CD4-positive, alpha-beta T cell treated with Interleukin-2 at 100 ng/mL for 4 hours (primary cell): ENCODE results near the gene TPO.
"Not testable (repeated sequence)": the region's sequence is repeated elsewhere in the genome, so short reads cannot be mapped to it uniquely, and the experiment has no call there.

Source experiments
- DNase-seq: peaks from one replicate; pipeline ENCODE4 v3.0.0-alpha.2; 2020; ENCODE audit warnings: low spot score

Gene TPO

DNA sequence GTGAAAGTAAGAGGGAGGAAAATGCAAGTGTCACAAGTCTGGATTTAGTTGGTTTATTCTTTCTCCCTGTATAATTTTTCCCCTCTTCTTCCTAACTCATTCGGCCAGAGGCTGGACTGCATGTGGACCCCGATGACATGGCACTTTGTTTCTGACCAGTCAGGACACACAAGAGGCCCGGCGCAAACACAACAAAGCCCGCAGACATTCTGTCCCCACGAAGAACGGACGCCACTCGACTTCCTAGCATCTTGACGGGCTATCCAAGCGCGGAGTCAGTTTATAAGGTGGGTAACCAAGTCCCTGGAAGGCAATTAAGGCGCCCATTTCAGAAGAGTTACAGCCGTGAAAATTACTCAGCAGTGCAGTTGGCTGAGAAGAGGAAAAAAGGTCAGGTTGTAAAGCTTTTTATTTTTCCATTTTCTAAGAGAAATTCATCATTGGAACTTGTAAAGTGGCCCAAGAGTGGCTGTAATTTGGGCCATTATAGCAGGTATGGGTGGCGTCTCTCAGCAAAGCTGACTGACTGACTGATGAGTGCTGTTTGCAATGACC, at the start of gene TPO:
TPO (plus strand) TSS at position 308 of the 555 bp plus-strand sequence. CDS start 946 bp downstream, outside the sequence.
- no peak for DNase-seq

DNA sequence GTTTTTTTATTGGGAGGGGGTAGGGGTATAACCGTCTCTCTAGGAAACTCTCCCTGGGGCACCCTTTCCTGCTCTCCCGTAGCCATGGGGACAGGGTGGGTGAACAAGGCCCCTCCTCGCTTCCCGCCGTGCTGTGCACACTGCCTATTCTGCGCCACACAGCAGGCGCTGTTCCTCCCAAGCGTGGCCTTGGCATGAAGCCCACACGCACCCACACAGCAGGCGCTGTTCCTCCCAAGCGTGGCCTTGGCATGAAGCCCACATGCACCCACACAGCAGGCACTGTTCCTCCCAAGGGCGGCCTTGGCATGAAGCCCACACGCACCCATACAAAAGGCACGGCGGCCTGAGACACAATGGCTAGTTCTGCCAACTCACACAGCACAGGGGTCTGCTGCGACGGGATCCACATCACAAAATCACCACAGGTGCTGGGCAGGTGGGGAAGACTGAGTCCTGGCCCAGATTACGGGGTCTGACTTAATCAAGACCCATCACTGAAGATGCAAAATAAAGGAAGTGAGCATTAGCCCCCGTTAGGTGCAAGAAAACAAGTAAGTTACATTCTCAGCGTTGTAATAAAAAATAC, 46.6 kb upstream of the TPO start:
- no peak for DNase-seq

DNA sequence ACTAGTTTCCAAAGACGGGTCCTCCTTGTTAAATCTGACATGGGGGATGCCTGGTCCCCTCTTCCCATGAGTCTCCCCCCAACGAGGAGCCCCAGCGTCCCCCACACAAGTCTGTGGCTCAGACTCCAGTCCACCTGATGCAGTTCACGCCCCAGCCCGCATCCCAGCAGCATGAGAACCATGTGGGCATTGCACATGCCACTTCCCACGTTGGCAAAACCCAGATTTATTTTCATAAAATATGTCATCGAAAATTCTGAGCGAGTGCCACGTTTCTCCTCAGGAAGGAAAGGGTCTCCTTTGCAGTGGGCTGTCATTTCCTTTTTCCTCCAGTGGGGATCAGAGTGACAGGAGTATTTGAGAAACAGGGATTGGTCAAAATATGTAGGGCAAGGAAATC, 45.7 kb upstream of the TPO start:
- DNase-seq, result no peak

DNA sequence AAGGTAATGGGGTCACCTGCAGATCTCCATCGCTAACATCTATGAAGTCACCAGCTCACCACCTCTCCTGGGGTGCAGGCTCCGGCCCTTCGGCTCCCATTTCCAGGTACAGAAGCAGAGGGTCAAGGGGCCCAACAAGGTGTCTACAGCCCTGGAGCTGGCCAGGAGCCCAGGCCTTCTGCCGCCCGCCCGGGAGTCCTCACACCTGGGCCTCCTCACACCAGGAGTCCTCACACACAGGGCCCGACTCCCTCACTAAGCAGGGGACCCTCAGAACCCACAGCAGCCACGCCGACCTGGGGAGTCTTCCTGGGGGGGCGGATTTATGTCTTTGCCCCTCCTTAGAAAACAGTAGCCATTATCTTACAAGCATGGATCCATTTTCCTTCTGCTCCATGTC, 43.4 kb upstream of the TPO start:
- DNase-seq, result no peak

DNA sequence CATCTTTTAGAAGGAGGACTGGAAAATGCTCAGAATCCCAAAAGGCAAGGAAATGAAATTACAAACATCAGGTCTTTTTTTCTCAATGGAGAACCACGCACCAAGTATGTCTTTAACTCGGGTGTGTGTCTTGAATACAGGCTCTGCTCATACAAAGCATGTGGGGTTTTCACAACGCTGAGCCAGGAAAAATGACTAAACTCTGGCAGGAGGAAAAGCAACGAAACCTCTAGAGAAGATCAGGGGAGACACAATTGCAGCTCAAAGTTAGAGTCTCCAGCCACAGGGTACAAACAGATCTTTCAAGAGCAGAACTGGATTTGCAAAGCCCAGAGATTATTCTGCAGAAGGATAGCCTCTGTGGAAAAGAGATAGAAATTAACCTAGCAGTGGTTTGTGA, 42.8 kb upstream of the TPO start:
- DNase-seq, result no peak

DNA sequence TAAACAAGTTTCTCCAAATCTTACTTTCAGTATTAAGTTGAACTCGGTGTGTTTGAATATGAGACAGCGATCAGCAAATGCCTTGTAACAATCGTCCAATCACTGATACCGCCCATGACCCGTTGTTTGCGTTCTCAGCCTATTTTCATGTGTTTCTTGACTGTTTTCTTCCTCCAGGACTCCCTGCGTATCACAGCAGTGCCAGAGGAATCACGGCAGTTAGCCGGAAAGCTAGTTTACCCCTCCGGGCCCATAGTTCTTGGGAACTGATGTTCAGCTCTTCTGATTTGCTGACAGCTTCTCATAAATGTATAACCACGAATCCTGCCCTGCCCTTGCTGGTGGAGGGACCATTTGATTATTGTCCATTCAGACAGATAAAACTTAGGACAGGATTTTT, 42.2 kb upstream of the TPO start:
- DNase-seq, result no peak

DNA sequence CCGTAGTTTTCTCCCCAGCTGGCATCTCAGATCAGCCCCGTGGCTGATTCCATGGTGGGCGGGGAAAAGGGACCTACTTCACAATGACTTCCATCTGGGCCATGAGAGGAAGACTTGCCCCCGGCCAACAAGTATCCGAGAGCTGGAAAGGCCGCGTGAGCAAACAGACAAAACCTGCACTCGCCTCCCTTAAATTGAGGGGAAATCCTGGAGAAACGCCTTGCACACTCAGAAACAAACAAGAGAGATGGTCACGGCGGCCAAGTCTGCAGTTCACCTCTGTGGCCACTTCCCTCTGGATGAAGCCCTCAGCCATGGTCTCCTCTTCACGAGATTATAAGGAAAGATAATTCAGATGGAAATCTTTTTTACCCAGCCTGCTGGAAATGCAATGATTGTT, 39.4 kb upstream of the TPO start:
- no peak for DNase-seq

DNA sequence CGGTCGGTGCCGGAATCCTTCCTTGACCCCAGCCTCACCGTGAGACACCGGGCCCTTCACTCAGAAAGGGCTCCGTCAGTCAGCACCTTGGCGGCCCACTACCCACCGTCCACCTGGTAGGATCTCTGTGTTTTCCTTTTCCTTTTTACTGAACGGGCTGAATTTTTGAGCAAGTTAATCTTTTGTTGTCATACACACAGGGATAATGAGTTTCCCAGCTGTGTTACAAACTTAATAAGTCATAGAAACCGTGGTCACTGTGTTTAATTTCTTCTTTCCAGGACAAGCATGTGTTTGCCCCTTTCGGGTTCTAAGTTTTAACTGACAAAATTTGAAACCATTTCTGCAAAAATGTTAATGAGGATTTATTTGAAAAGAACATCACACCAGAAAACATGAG, 39.0 kb upstream of the TPO start:
- no peak for DNase-seq

DNA sequence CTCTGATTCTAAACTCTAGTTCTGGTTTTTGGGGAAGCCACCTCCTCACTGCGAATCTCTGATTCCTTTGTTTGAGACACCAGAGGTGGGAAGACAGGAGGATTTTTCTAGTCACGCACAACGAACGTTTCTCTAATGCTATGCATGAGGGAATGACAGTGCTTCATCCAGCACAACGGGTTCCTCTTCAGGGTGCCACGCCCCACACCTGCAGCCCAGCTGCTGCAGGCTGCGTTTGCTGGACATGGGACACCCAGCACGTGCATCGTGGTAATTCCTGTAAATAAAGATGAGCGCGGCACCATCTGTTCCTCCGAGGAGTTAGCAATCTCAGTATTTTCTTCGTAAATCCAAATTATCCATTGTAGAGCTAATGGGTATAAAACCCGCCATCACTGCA, 37.5 kb upstream of the TPO start:
- DNase-seq, result no peak

DNA sequence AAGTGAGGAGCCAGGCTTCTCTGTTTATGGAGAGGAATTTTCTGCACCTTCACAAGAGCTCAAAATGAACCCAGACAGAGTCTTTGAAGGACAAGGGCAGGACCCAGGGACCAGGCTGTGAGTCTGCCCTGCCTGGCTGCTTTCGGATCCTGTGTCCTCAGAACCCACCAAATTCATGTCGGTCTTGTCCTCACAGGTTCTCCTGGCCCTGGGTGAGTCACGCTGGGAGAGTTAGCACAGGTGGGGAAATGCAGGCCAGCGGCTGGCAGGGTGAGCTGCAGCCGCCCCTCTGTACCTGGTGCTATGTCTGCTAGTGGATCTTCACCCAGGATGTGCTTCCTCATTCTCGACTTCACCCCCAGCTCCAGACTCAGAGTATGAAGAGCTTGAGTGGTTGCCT, 35.8 kb upstream of the TPO start:
- DNase-seq, result no peak

DNA sequence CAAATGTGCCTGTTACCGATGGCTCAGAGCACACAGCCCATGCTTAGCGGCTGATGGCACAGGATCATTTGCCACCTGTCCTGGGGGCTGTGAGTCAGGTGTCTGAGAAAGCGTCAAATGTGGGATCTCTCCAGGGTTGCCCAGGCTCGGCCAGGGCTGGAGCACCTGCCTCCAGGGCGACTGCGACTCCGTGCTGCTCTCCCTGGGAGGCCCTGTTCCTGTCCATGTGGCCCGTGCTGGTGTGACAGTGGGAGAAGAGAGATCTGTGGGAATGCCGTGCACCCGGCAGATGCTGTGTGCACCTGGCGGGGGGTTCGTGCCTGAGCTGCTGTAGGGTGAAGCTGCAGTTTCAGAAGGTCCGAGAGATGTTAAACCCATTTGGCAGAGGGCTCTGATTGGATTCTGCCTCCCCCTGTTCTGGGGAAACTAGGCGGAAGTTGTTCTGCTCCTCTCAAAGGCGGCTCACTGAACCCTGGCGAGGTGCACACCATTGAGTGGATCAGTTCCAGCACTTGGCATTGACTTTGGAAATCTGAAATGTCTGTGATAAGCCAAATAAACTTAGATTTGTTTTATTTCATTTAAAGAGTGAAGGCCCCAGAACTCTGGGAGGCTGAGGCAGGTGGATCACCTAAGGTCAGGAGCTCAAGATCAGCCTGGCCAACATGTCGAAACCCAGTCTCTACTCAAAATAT, 34.7 kb upstream of the TPO start:
- DNase-seq, result no peak

DNA sequence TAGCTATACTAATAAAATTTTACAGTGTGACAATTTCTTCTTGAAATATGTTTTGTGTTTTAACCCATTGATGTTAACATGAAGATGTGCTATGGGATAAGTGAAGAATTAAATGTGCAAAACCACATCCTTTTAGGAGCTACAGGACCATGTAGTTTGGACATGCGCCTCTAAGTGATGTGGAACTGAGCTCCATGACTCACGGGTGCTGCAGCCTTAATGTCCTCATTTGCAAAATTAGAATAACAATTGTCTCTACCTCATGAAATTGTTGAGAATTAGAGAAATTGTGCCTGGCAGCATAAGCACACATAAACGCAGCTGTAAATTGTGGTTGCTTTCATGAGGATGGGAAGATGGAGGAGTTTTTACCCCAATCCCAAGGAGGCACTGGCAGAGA, 31.6 kb upstream of the TPO start:
- DNase-seq, result no peak

DNA sequence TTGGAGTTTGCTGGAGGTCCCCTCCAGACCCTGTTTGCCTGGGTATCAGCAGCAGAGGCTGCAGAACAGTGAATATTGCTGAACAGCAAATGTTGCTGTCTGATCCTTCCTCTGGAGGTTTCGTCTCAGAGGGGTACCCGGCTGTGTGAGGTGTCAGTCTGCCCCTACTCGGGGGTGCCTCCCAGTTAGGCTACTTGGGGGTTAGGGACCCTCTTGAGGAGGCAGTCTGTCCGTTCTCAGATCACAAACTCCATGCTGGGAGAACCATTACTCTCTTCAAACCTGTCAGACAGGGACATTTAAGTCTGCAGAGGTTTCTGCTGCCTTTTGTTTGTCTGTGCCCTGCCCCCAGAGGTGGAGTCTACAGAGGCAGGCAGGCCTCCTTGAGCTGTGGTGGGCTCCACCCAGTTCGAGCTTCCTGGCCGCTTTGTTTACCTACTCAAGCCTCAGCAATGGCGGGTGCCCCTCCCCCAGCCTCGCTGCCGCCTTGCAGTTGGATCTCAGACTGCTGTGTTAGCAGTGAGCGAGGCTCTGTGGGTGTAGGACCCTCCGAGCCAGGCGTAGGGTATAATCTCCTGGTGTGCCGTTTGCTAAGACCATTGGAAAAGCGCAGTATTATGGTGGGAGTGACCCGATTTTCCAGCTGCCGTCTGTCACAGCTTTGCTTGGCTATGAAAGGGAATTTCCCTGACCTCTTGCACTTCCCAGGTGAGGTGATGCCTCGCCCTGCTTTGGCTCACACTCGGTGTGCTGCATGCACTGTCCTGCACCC, 25.1 kb upstream of the TPO start:
- DNase-seq, result not testable (repeated sequence)

DNA sequence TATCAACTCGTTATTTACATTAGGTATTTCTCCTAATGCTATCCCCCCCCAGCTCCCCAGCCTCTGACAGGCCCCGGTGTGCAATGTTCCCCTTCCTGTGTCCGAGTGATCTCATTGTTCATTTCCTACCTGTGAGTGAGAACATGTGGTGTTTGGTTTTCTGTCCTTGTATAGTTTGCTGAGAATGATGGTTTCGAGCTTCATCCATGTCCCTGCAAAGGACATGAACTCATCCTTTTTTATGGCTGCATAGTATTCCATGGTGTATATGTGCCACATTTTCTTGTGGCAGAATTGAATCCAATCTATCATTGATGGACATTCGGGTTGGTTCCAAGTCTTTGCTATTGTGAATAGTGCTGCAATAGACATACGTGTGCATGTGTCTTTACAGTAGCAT, 23.1 kb upstream of the TPO start:
- not testable (repeated sequence) for DNase-seq

DNA sequence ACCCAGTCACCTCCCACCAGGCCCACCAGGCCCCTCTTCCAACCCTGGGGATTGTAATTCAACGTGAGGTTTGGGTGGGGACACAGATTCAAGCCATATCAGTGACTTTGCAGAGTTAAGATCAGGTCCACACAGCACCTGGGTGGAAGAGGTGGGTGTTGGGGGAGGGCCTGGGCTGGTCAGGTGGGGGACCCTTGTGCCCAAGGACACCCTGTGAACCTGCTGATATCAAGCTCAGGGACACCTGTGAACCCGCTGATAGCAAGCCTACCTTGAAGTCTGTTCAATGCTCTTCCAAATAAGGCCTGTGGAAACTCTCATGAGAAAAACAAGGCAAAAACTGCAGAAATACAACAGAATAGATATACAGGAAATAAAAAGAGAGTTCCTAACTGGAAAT, 19.9 kb upstream of the TPO start:
- DNase-seq, result no peak

DNA sequence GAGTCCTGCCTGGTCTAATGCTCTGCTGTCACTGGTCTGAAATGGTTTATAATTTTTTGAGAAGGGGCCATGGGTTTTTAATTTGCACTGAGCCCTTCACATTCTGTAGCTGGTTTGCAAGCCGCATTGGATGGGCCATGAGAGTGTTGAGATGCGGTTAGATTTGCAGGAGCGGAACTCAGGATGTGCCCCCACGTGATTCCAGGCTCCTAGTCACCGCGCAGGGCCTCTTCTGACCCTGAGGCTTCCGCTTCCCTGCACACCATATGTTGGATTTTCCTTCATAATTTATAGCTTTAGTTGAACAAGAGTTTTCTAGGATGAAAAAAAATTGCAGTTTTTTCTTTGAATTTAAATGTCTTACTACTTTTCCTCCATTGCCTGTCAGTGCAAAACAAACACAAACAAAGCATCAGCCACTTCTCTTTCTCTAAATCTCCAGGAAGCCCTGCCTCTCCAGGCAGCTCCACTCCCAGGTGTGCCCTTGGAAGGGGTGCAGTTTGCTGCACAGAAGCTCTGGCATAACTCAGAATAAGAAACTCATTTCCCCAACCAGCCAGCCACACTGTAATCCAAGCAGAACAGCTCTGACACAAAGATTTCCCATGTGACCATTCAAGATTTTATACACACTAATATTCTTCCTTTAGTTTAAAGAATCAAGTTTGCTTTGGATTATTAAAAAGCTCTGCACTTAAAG, 18.4 kb upstream of the TPO start:
- DNase-seq, result no peak

DNA sequence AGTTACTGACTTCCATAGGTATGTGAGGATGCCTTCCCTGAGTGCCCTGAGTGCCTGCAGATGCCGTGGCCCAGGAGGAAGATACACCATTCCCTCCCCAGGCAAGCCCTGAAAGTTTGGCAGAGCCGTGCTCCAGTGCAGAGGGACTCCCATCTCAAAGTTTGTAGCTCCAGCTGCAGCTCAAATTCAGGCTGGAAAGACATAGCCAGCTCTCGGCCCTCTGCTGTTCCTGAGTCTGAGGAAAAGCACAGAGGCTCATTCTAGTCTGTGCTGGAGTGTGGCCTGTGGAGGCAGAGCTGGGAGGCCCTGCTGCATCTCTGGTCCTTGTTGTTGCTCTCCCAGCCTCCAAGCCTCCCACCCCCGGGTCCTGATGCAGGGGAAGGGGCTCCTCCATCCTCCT, 15.9 kb upstream of the TPO start:
- no peak for DNase-seq

DNA sequence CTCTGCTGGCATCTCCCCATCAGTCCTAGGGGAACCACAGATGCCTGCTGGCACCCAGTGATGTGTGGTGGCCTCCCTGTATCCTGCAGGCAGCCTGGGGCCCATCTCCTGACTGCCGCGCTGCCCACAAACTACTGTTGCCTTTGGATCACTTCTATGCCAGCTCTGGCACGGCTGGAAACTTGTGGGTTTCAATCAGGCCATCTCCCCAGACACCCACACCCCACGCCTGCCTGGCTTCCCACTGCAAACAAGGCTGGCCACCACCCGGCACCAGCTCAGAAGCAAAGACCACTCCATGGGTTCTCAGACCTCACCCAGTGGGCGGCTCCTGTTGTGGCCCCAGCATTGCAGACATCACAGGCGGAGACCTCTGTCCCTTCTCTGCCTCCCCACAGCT, 15.1 kb upstream of the TPO start:
- DNase-seq, result no peak

DNA sequence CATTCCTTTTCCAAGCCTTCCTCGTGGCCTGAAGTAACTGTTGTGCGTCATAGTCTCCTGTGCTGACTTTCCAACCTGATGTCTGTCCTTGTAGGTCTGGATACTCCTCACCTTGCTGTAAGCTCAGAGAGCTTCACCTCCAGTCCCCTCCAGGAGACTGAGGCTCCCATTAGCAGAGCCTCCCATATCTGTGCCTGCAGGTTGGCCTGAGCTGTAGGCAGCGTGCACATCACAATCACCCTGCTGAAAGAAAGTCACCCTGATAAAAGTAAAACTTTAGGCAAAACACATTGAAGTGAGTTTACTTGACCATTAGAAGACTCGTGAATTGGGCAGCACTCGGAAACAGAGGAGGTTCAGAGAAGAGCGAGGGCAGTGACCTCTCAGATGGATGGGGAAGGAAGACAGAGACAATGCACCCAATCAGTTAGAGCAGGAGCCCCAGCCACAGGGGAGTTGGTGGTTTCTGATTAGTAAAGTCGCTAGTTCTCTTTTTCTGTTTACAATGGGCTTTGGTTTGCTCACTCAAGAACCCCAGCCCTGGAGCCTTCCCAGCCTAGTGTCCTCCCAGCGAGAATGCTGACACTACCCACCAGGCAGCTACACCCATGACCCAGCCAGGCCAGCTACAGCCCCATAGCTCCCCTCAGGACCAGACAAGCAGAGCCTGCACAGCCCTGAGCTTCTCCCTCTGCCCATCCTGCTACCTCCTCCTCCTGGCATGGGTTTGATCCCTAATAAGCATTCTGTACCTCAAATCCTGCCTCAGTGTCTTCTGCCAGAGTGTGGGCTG, 12.1 kb upstream of the TPO start:
- no peak for DNase-seq

DNA sequence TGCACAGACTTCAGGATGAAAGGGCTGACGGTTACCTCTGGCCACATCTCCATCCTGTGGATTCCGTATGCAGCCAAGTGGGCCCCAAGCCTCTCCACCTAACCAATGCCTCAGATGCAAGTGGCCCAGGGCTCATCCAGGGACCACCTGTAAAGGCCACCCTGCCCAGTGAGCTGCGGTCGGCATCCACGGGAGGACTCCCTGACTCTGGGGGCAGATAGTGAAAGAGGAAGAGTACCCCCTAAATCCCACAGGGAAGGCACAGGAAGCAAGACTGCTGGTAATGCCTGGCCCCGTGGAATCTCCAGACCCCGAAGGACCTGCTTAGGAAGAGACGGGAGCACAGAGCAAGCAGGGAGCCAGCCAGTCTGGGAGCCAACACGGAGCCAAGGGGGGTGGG, 11.2 kb upstream of the TPO start:
- DNase-seq, result no peak

DNA sequence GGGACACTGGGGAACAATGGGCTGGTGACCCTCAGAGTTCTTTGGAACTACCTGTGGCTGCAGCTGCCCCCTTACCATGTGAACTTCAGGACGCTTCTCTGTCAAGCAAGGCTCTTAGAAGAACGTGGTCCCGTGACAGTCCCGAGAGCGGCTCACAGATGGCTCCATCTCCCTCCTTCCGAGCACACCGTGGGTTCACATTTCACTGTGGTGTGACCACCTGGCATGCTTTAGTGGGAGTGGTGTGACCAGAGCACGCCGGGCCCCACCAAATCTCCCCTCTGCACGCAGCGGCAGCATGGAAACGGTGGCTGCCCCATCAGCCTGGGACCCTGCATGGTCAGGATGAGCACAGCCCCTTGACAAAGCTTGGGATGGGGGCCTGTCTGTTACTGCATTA, 9.7 kb upstream of the TPO start:
- DNase-seq, result no peak

DNA sequence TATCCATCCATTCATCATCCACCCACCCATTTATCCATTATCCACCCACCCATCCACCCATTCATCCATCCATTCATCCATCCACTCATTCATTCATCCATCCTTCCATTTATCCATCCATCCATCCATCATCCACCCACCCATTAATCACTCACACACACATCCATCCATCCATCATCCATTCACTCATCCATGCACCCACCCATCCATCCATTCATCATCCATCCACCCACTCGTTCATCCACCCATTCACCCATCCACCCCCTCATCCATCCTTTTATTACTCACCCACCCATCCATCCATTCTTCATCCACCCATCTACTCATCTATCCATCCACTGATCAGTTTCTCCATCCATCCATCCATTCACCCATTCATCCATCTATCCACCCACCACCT, 8.1 kb upstream of the TPO start:
- no peak for DNase-seq
